ENCODE data around the gene SETD6. TPM values are rescaled to one million over a fixed set of nuclear protein-coding genes. Genes with fewer than 3 reads are reported as not detected.

Gene SETD6
- total and polyA plus RNA-seq, 2 of the 8 experiments (the other 6 are each of a cell fraction or from before 2014, with no cell fraction given): 25.3 to 40.5 TPM

- TF ChIP-seq CHD1 (IDR thresholded peaks at IDR 0.05; ENCODE audit: low read depth, low read length) (no peak), JUND (IDR thresholded peaks at IDR 0.05; ENCODE audit: low read length) (no peak)
Observed at GRCh38 chr16:58510097-58510775, 5.1 kb upstream of the SETD6 start (continued).
